ENCODE results near the gene SH3RF3. TPM values are rescaled to one million over a fixed set of nuclear protein-coding genes. Genes with fewer than 3 reads are reported as not detected.

SH3RF3 gene
- polyA plus RNA-seq, 1 of the 3 experiments (the other 2 are of a cell fraction): 1.9 TPM

- ChIA-PET CTCF (no interaction called here), POLR2A (no interaction called here)
- Histone ChIP-seq H3K9me3 (no peaks in the 10 kb centered on the region), H2AFZ (ENCODE audit: low read depth) (no peak overlapping the region), H3K27me3 (ENCODE audit: insufficient read depth) (no peaks in the 10 kb centered on the region), H3K9me2 (no peaks in the 10 kb centered on the region), H3K36me3 (replicated peaks in 1 of 2; ENCODE audit: control insufficient read depth in 1 of 2, insufficient read depth in 2 of 2, low read length in 1 of 2) (no peaks in the 10 kb centered on the region), H4K20me1 (ENCODE audit: insufficient read depth) (no peaks in the 10 kb centered on the region), H3K27ac (ENCODE audit: low read depth in 2 of 2, low read length in 1 of 2) (peak overlapping the region; percentile 92 to 94), H3K4me1 (ENCODE audit: control insufficient read depth in 1 of 2, insufficient read depth in 2 of 2, low read depth in 1 of 2, low read length in 1 of 2) (peaks cover 44 to 48% of the 10 kb centered on the region in 2 experiments), H3K4me2 (peak overlapping the region; percentile 76; the same call in 1 of the 2 replicates), H3K4me3 (ENCODE audit: low read depth in 2 of 2, low read length in 1 of 2) (no peak overlapping the region), H3F3A (replicated peaks; ENCODE audit: insufficient read depth) (peaks cover 38% of the 10 kb centered on the region), H3K79me2 (ENCODE audit: insufficient read depth) (peaks cover 84% of the 10 kb centered on the region), H3K9ac (peak overlapping the region; percentile 65; the same call in 1 of the 2 replicates)
- no peak for TF ChIP-seq JUND (IDR thresholded peaks at IDR 0.05)
- no peak for TF ChIP-seq ELF1 (IDR thresholded peaks at IDR 0.05)
- no peak for TF ChIP-seq RXRA (IDR thresholded peaks at IDR 0.05; ENCODE audit: borderline replicate concordance, low read depth)
- TF ChIP-seq ZBTB33 (IDR thresholded peaks at IDR 0.05; ENCODE audit: borderline replicate concordance, low read depth): no peak
- no peak for TF ChIP-seq FOSL2 (IDR thresholded peaks at IDR 0.05; ENCODE audit: borderline replicate concordance, low read depth)
- no peak for DNase-seq
- WGBS (ENCODE audit: low lambda C conversion rate): 92% methylated on average over 4 of the region's 6 CpGs
These were observed 41.6 kb downstream of the SH3RF3 start for GRCh38 chr2:109170645-109171044.

- Histone ChIP-seq H4K20me1 (ENCODE audit: insufficient read depth) (no peaks in the 10 kb centered on the region), H2AFZ (ENCODE audit: low read depth) (peak overlapping the region; percentile 33; the same call in 1 of the 2 replicates), H3K4me1 (ENCODE audit: control insufficient read depth in 1 of 2, insufficient read depth in 2 of 2, low read depth in 1 of 2, low read length in 1 of 2) (peaks cover 39 to 48% of the 10 kb centered on the region in 2 experiments), H3K36me3 (replicated peaks in 1 of 2; ENCODE audit: control insufficient read depth in 1 of 2, insufficient read depth in 2 of 2, low read length in 1 of 2) (no peaks in the 10 kb centered on the region), H3K4me3 (ENCODE audit: low read depth in 2 of 2, low read length in 1 of 2) (peak overlapping the region; percentile 19 to 40), H3K9ac (peak overlapping the region; percentile 65; the same call in 1 of the 2 replicates), H3K27me3 (ENCODE audit: insufficient read depth) (no peaks in the 10 kb centered on the region), H3K9me3 (no peaks in the 10 kb centered on the region), H3K9me2 (no peaks in the 10 kb centered on the region), H3K79me2 (ENCODE audit: insufficient read depth) (peaks cover 84% of the 10 kb centered on the region), H3F3A (replicated peaks; ENCODE audit: insufficient read depth) (peaks cover 28% of the 10 kb centered on the region), H3K4me2 (peak overlapping the region; percentile 76), H3K27ac (ENCODE audit: low read depth in 2 of 2, low read length in 1 of 2) (peak overlapping the region; percentile 92 to 94)
- 29% methylated on average over 23 of the region's 36 CpGs for WGBS (ENCODE audit: low lambda C conversion rate)
- ChIA-PET CTCF (interaction anchor here (0.9 to 2.9 kb wide), 4 partner anchors 8 to 338 kb away, joined by 3 to 9 read pairs (median 4); no protein-coding TSS in a partner anchor), POLR2A (interaction anchor here (0.5 to 1.5 kb wide), 4 partner anchors 15 to 443 kb away, joined by 3 to 5 read pairs (median 4); partner anchors contain the start of gene SOWAHC)
- DNase-seq: peak; percentile 85
- TF ChIP-seq TCF12 (IDR thresholded peaks at IDR 0.05) (peak; percentile 57), CTCF (IDR thresholded peaks at IDR 0.05) (peak; percentile 40), GABPA (IDR thresholded peaks at IDR 0.05; ENCODE audit: low read depth) (no peak; the same call in 1 of the 2 replicates), RFX5 (IDR thresholded peaks at IDR 0.05; ENCODE audit: low read length) (no peak), EP300 (IDR thresholded peaks at IDR 0.05; ENCODE audit: borderline replicate concordance in 1 of 2, low read depth in 1 of 2, low read length in 1 of 2) (peak; percentile 34 to 75; a peak in 2 of 4 replicates), GATA2 (CRISPR knock-in tag; IDR thresholded peaks at IDR 0.05) (peak; percentile 37), POLR2AphosphoS5 (IDR thresholded peaks at IDR 0.05; ENCODE audit: low read depth, low read length) (0 out of 2 replicates have a peak, but pooled peaks have one; percentile 4), USF1 (IDR thresholded peaks at IDR 0.05; ENCODE audit: borderline replicate concordance, low read depth) (0 out of 2 replicates have a peak, but pooled peaks have one; percentile 3), RAD21 (IDR thresholded peaks at IDR 0.05; ENCODE audit: low read length) (0 out of 2 replicates have a peak, but pooled peaks have one; percentile 12), IRF3 (IDR thresholded peaks at IDR 0.05; ENCODE audit: low read depth, low read length) (no peak), CHD2 (IDR thresholded peaks at IDR 0.05; ENCODE audit: low read length, partially characterized antibody) (no peak), MAX (IDR thresholded peaks at IDR 0.05; ENCODE audit: low read depth) (peak; percentile 79; the same call in 1 of the 2 replicates), FOSL2 (IDR thresholded peaks at IDR 0.05; ENCODE audit: borderline replicate concordance, low read depth) (no peak), MXI1 (IDR thresholded peaks at IDR 0.05; ENCODE audit: low read depth, low read length) (peak; percentile 50; the same call in 1 of the 2 replicates), TEAD4 (IDR thresholded peaks at IDR 0.05; ENCODE audit: borderline replicate concordance, insufficient read depth) (0 out of 2 replicates have a peak, but pooled peaks have one; percentile 26), FOXJ3 (CRISPR knock-in tag; IDR thresholded peaks at IDR 0.05) (peak; percentile 48; the same call in 1 of the 2 replicates)
These were observed 42.7 kb downstream of the SH3RF3 start for GRCh38 chr2:109171444-109172334.

Measured in SK-N-SH (cell line).